SK-N-SH (cell line): Measurements from ENCODE around the gene STUB1. TPM values are rescaled to one million over a fixed set of nuclear protein-coding genes. Genes with fewer than 3 reads are reported as not detected.

ENCODE experiments used
- CTCF ChIA-PET: fragments of 300-600, 350-600 bp; formaldehyde crosslinking; extraction: SDS; loops from one replicate; lab custom pipeline; 2021; lab: Yijun Ruan, JAX
- POLR2A ChIA-PET: fragments of 350-600 bp; sonication (Branson Sonifier 250); formaldehyde crosslinking; extraction: SDS; loops from one replicate; lab custom pipeline; 2020; ENCODE audit warnings: antibody characterized with exemption, inconsistent platforms; lab: Yijun Ruan, JAX
- DNase-seq: peaks from one replicate; pipeline ENCODE4 v3.0.0; 2012
- H2AFZ ChIP-seq: fragments of 200-600 bp; sonication (generic); 2 replicates; pipeline ENCODE4 v1.8.1; 2016; ENCODE audit warnings: antibody characterized with exemption, mild to moderate bottlenecking, low read depth
- H3F3A ChIP-seq: fragments of 200-600 bp; sonication (generic); replicated peaks from 2 replicates; pipeline ENCODE3; 2016; ENCODE audit warnings: antibody characterized with exemption, mild to moderate bottlenecking; ENCODE audit not compliant: insufficient read depth
- H3K27ac ChIP-seq, 2 experiments: fragments of 200-500 bp in 1 of 2; fragments of 200-600 bp in 1 of 2; sonication (Bioruptor generic) in 1 of 2; sonication (generic), shearing (Covaris generic) in 1 of 2; 2 replicates each; pipeline versions ENCODE4 v1.5.1 to v1.6.1; 2014 to 2016; ENCODE audit warnings: low read depth in 2 of 2, inconsistent platforms in 1 of 2, low read length in 1 of 2, mild to moderate bottlenecking in 1 of 2, mixed read lengths in 1 of 2
- H3K27me3 ChIP-seq: fragments of 200-600 bp; sonication (generic), shearing (Covaris generic); 2 replicates; pipeline ENCODE4 v1.6.1; 2016; ENCODE audit warnings: mixed run types; ENCODE audit not compliant: insufficient read depth
- H3K36me3 ChIP-seq, 2 experiments: fragments of 200-500 bp in 1 of 2; fragments of 200-600 bp in 1 of 2; sonication (Bioruptor generic) in 1 of 2; sonication (generic) in 1 of 2; replicated peaks in 1 of 2; 2 replicates each; pipeline versions ENCODE3 to v1.5.1; 2014 to 2016; ENCODE audit warnings: low read length in 1 of 2, mild to moderate bottlenecking in 1 of 2; ENCODE audit not compliant: insufficient read depth in 2 of 2, control insufficient read depth in 1 of 2
- H3K4me1 ChIP-seq, 2 experiments: fragments of 200-500 bp in 1 of 2; fragments of 200-600 bp in 1 of 2; sonication (Bioruptor generic) in 1 of 2; sonication (generic), shearing (Covaris generic) in 1 of 2; 2 replicates each; pipeline versions ENCODE4 v1.5.1 to v1.6.1; 2014 to 2016; ENCODE audit warnings: low read depth in 1 of 2, low read length in 1 of 2, mixed run types in 1 of 2; ENCODE audit not compliant: insufficient read depth in 2 of 2, control insufficient read depth in 1 of 2
- H3K4me2 ChIP-seq: fragments of 200-600 bp; sonication (generic), shearing (Covaris generic); 2 replicates; pipeline ENCODE4 v1.6.1; 2017; ENCODE audit warnings: mixed run types
- H3K4me3 ChIP-seq, 2 experiments: fragments of 200-500 bp in 1 of 2; fragments of 200-600 bp in 1 of 2; sonication (Bioruptor generic) in 1 of 2; sonication (generic), shearing (Covaris generic) in 1 of 2; 2 replicates each; pipeline versions ENCODE4 v1.5.1 to v1.8.1; 2014 to 2016; ENCODE audit warnings: low read depth in 2 of 2, inconsistent platforms in 1 of 2, low read length in 1 of 2, mild to moderate bottlenecking in 1 of 2, mixed read lengths in 1 of 2, moderate library complexity in 1 of 2
- H3K79me2 ChIP-seq: fragments of 200-600 bp; sonication (generic); 2 replicates; pipeline ENCODE4 v1.8.1; 2017; ENCODE audit warnings: mild to moderate bottlenecking; ENCODE audit not compliant: insufficient read depth
- H3K9ac ChIP-seq: fragments of 200-600 bp; sonication (generic); 2 replicates; pipeline ENCODE4 v1.6.1; 2017; ENCODE audit warnings: mixed run types
- H3K9me2 ChIP-seq: fragments of 200-600 bp; sonication (generic); 2 replicates; pipeline ENCODE4 v1.6.1; 2017; ENCODE audit warnings: mixed run types
- H3K9me3 ChIP-seq: fragments of 200-600 bp; sonication (generic); 2 replicates; pipeline ENCODE4 v1.6.1; 2017; ENCODE audit warnings: mixed run types, mild to moderate bottlenecking, moderate library complexity
- H4K20me1 ChIP-seq: fragments of 200-600 bp; sonication (generic); 2 replicates; pipeline ENCODE4 v1.6.1; 2017; ENCODE audit warnings: mild to moderate bottlenecking, mixed run types; ENCODE audit not compliant: insufficient read depth
- CHD2 ChIP-seq: fragments of 150-350 bp; IDR thresholded peaks from 2 replicates; pipeline ENCODE4 v1.6.1; 2018; ENCODE audit warnings: low read length; ENCODE audit not compliant: partially characterized antibody
- CTCF ChIP-seq: fragments of 200-600 bp; sonication (generic); IDR thresholded peaks from 2 replicates; pipeline ENCODE4 v1.6.1; 2017; ENCODE audit warnings: antibody characterized with exemption, mild to moderate bottlenecking, moderate library complexity
- EZH2phosphoT487 ChIP-seq: fragments of 200-600 bp; sonication (generic); IDR thresholded peaks from 2 replicates; pipeline ENCODE4 v1.6.1; 2017; ENCODE audit warnings: low read depth, mixed run types, mild to moderate bottlenecking, antibody characterized with exemption, moderate library complexity, borderline replicate concordance
- JUND ChIP-seq: IDR thresholded peaks from 2 replicates; pipeline ENCODE4 v1.4.0; 2012
- MEF2A ChIP-seq: IDR thresholded peaks from 2 replicates; pipeline ENCODE4 v1.4.0; 2012; ENCODE audit warnings: low read depth, borderline replicate concordance
- MXI1 ChIP-seq: IDR thresholded peaks from 2 replicates; pipeline ENCODE4 v1.6.1; 2012; ENCODE audit warnings: mild to moderate bottlenecking, low read depth, low read length, improper control_type of control experiment
- POLR2AphosphoS5 ChIP-seq: IDR thresholded peaks from 2 replicates; pipeline ENCODE4 v1.6.1; 2012; ENCODE audit warnings: low read depth, low read length
- RAD21 ChIP-seq: IDR thresholded peaks from 2 replicates; pipeline ENCODE4 v1.6.1; 2012; ENCODE audit warnings: mild to moderate bottlenecking, low read length
- RCOR1 ChIP-seq: fragments of 150-350 bp; IDR thresholded peaks from 2 replicates; pipeline ENCODE4 v1.6.1; 2017; ENCODE audit warnings: antibody characterized with exemption, low read length
- REST ChIP-seq: IDR thresholded peaks from 2 replicates; pipeline ENCODE4 v1.6.1; 2012; ENCODE audit warnings: mild to moderate bottlenecking, low read depth, low read length, moderate library complexity
- RFX5 ChIP-seq: IDR thresholded peaks from 2 replicates; pipeline ENCODE4 v1.6.1; 2012; ENCODE audit warnings: mild to moderate bottlenecking, improper control_type of control experiment, low read length
- SIN3A ChIP-seq: IDR thresholded peaks from 2 replicates; pipeline ENCODE4 v1.6.1; 2012; ENCODE audit warnings: low read depth, mild to moderate bottlenecking, low read length, moderate library complexity, borderline replicate concordance
- TAF1 ChIP-seq: IDR thresholded peaks from 2 replicates; pipeline ENCODE4 v1.6.1; 2012; ENCODE audit warnings: low read depth, mild to moderate bottlenecking, low read length, moderate library complexity, borderline replicate concordance
- TCF12 ChIP-seq: IDR thresholded peaks from 2 replicates; pipeline ENCODE4 v1.4.0; 2012
- TEAD4 ChIP-seq: IDR thresholded peaks from 2 replicates; pipeline ENCODE4 v1.4.0; 2012; ENCODE audit warnings: mild to moderate bottlenecking, borderline replicate concordance; ENCODE audit not compliant: insufficient read depth
- YY1 ChIP-seq: IDR thresholded peaks from 2 replicates; pipeline ENCODE4 v1.4.0; 2012; ENCODE audit warnings: low read depth, mild to moderate bottlenecking
- WGBS: methylation state at CpG from one replicate; pipeline ENCODE4 v1.1.6; 2017; ENCODE audit warnings: low lambda C conversion rate; 5-methylcytosine and 5-hydroxymethylcytosine counted together
- polyA plus RNA-seq, 3 experiments: library from polyadenylated mRNA; depleted of rRNA; stranded (reverse); fragments of >200 nt; gene quantifications; 2 replicates each; pipeline ENCODE4 v1.2.3, GENCODE V29; 2012
- TF ChIP-seq, protein P1 (sequence below): IDR thresholded peaks from 2 replicates; pipeline ENCODE4 v1.4.0; 2012; ENCODE audit warnings: low read depth
- TF ChIP-seq, protein P2 (sequence below): IDR thresholded peaks from 2 replicates; pipeline ENCODE4; 2012
- TF ChIP-seq, protein P3 (sequence below): fragments of 150-350 bp; IDR thresholded peaks from 2 replicates; pipeline ENCODE4 v1.6.1; 2016; ENCODE audit warnings: mild to moderate bottlenecking, low read depth, low read length

Gene STUB1
- polyA plus RNA-seq, 1 of the 3 experiments (the other 2 are of a cell fraction), result 323 TPM

- WGBS, result 2% methylated on average over 24 of the region's 38 CpGs
These were observed 40.3 kb downstream of the STUB1 start for GRCh38 chr16:720447-720989.

More at GRCh38 chr16:720447-720989, 40.3 kb downstream of the STUB1 start:
- ChIA-PET POLR2A (interaction anchor here (0.9 to 3.8 kb wide), 13 partner anchors 9 to 67 kb away, joined by 3 to 19 read pairs (median 4); partner anchors contain the start of genes CHTF18, JMJD8, RPUSD1 and STUB1), CTCF (interaction anchor here (0.7 to 22.4 kb wide), 11 partner anchors 7 to 382 kb away, joined by 3 to 358 read pairs (median 5); partner anchors contain the start of genes ANTKMT, CCDC78, CIAO3 and FBXL16)
- peaks cover 2% of the 10 kb centered on the region; the same call in 1 of the 2 replicates for H3K79me2 ChIP-seq
- peaks cover 8 to 47% of the 10 kb centered on the region in 2 experiments; a peak in 3 of 4 replicates for H3K4me1 ChIP-seq
- peak overlapping the region; percentile 91 to 99 for H3K27ac ChIP-seq
- H3K4me3 ChIP-seq, result peak overlapping the region; percentile 86 to 89
- H3F3A ChIP-seq, result peaks cover 24% of the 10 kb centered on the region
- peak; percentile 89 for DNase-seq
- peak overlapping the region; percentile 100 for H3K4me2 ChIP-seq
- no peaks in the 10 kb centered on the region for H3K9me2 ChIP-seq
- no peaks in the 10 kb centered on the region for H3K9me3 ChIP-seq
- no peaks in the 10 kb centered on the region for H3K27me3 ChIP-seq
- peaks cover 24% of the 10 kb centered on the region; the same call in 1 of the 2 replicates for H4K20me1 ChIP-seq
- H3K9ac ChIP-seq, result peak overlapping the region; percentile 85
- H2AFZ ChIP-seq, result 0 out of 2 replicates have a peak overlapping the region, but pooled peaks have one; percentile 46
- TF ChIP-seq JUND (0 out of 2 replicates have a peak, but pooled peaks have one; percentile 2), MXI1 (peak; percentile 68), CTCF (peak; percentile 43), SIN3A (peak; percentile 60; the same call in 1 of the 2 replicates), TAF1 (peak; percentile 59), RAD21 (peak; percentile 5; the same call in 1 of the 2 replicates), RCOR1 (peak; percentile 58; the same call in 1 of the 2 replicates), MEF2A (no peak), YY1 (peak; percentile 59; the same call in 1 of the 2 replicates), REST (0 out of 2 replicates have a peak, but pooled peaks have one; percentile 21), RFX5 (no peak), TEAD4 (no peak), POLR2AphosphoS5 (peak; percentile 67; the same call in 1 of the 2 replicates), TCF12 (peak; percentile 59), EZH2phosphoT487 (no peak), CHD2 (peak; percentile 83)
- TF ChIP-seq, protein P1, sequence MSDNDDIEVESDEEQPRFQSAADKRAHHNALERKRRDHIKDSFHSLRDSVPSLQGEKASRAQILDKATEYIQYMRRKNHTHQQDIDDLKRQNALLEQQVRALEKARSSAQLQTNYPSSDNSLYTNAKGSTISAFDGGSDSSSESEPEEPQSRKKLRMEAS, result peak; percentile 38
- TF ChIP-seq, protein P2, sequence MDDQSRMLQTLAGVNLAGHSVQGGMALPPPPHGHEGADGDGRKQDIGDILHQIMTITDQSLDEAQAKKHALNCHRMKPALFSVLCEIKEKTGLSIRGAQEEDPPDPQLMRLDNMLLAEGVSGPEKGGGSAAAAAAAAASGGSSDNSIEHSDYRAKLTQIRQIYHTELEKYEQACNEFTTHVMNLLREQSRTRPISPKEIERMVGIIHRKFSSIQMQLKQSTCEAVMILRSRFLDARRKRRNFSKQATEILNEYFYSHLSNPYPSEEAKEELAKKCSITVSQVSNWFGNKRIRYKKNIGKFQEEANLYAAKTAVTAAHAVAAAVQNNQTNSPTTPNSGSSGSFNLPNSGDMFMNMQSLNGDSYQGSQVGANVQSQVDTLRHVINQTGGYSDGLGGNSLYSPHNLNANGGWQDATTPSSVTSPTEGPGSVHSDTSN, result peak; percentile 47; the same call in 1 of the 2 replicates
- TF ChIP-seq, protein P3, sequence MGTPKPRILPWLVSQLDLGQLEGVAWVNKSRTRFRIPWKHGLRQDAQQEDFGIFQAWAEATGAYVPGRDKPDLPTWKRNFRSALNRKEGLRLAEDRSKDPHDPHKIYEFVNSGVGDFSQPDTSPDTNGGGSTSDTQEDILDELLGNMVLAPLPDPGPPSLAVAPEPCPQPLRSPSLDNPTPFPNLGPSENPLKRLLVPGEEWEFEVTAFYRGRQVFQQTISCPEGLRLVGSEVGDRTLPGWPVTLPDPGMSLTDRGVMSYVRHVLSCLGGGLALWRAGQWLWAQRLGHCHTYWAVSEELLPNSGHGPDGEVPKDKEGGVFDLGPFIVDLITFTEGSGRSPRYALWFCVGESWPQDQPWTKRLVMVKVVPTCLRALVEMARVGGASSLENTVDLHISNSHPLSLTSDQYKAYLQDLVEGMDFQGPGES, result no peak
- peaks cover 0 to 6% of the 10 kb centered on the region in 2 experiments for H3K36me3 ChIP-seq
